HUES6 (cell line): Measurements from ENCODE around the gene BCLAF3.

Experiments used
- H3K27ac ChIP-seq: 2 replicates; pipeline ENCODE4 v1.7.0; 2013; ENCODE audit warnings: low read depth, mild to moderate bottlenecking, low read length, inconsistent platforms
- H3K27me3 ChIP-seq: 2 replicates; pipeline ENCODE4 v1.6.1; 2013; ENCODE audit warnings: low read length; ENCODE audit not compliant: control insufficient read depth, insufficient read depth
- H3K36me3 ChIP-seq: 2 replicates; pipeline ENCODE4 v1.6.1; 2013; ENCODE audit warnings: low read length; ENCODE audit not compliant: control insufficient read depth, insufficient read depth
- H3K4me1 ChIP-seq: 2 replicates; pipeline ENCODE4 v1.6.1; 2013; ENCODE audit warnings: low read length; ENCODE audit not compliant: control insufficient read depth, insufficient read depth
- H3K4me3 ChIP-seq: 2 replicates; pipeline ENCODE4 v1.5.1; 2013; ENCODE audit warnings: low read depth, low read length
- H3K9ac ChIP-seq: one replicate; pipeline ENCODE4 v1.6.1; 2013; ENCODE audit warnings: mild to moderate bottlenecking, low read length
- H3K9me3 ChIP-seq: 2 replicates; pipeline ENCODE4 v1.6.1; 2013; ENCODE audit warnings: low read depth, low read length; ENCODE audit not compliant: control insufficient read depth, insufficient read depth

Gene BCLAF3

DNA sequence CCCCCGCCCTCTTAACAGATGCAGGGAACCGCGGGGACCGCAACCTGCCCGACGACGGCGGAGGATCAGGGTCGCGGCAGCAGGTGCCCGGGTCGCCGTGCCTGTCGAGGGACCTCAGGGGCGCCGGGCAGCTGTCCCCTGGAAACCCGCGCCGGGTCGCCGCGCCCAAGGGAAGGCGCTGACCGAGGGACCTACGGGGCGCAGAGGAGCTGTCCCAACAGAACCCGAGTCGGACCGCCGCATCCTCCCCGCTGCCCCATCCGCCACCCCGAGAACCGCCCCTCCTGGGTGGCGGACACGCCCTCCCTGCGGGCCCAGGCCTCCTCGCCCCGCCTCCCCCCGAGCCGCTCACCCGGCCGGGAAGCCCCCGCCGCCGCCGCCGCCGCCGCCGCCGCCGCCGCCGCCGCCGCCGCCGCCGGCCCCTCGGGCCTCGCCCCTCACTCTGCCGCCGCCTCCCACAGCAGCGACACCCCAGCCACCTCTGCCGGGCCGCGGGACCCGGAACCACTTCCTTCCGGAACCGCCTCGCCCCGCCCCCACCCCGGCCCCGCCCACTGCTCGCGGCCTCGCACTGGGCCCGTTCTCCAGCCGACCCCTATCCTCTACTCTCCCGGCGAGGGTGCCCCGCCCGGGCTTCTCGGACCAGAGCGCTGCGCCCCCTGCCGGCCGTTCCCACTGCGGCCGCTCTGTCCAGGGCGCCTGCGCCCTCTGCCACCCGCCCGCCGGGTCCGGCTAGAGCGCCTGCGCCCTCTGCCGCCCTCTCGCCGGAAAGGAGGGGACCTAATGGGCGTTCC lies at the start of gene BCLAF3:
Gene BCLAF3 (minus strand): TSS at position 506 of the 794 bp plus-strand sequence. CDS start 20,797 bp downstream, outside the sequence.
- no peak within 1 kb of the TSS for H3K27ac ChIP-seq
- no peaks in the 10 kb centered on the region for H3K9me3 ChIP-seq
- peaks cover 4% of the 10 kb centered on the region; the same call in 1 of the 2 replicates for H3K4me1 ChIP-seq
- peak within 1 kb of the TSS; percentile 67 for H3K9ac ChIP-seq
- no peaks in the 10 kb centered on the region for H3K36me3 ChIP-seq
- H3K4me3 ChIP-seq = peak within 1 kb of the TSS; percentile 85
- no peaks in the 10 kb centered on the region for H3K27me3 ChIP-seq

GRCh38 chrX:20038966-20039365 lies 48.1 kb upstream of the BCLAF3 start:
- Histone ChIP-seq H3K4me3 (no peak overlapping the region), H3K9me3 (no peaks in the 10 kb centered on the region), H3K9ac (no peak overlapping the region), H3K27ac (no peak overlapping the region), H3K4me1 (no peaks in the 10 kb centered on the region), H3K27me3 (no peaks in the 10 kb centered on the region), H3K36me3 (no peaks in the 10 kb centered on the region)

- Histone ChIP-seq H3K36me3 (no peaks in the 10 kb centered on the region), H3K27ac (no peak overlapping the region), H3K27me3 (no peaks in the 10 kb centered on the region), H3K4me1 (no peaks in the 10 kb centered on the region), H3K9ac (no peak overlapping the region), H3K9me3 (no peaks in the 10 kb centered on the region), H3K4me3 (no peak overlapping the region)
These were observed 46.3 kb upstream of the BCLAF3 start for GRCh38 chrX:20037186-20037585.

- Histone ChIP-seq H3K36me3 (no peaks in the 10 kb centered on the region), H3K9ac (no peak overlapping the region), H3K4me3 (no peak overlapping the region), H3K27ac (no peak overlapping the region), H3K4me1 (no peaks in the 10 kb centered on the region), H3K27me3 (no peaks in the 10 kb centered on the region; the same call in 1 of the 2 replicates), H3K9me3 (no peaks in the 10 kb centered on the region)
These were observed 41.3 kb upstream of the BCLAF3 start for GRCh38 chrX:20032201-20032600.

DNA sequence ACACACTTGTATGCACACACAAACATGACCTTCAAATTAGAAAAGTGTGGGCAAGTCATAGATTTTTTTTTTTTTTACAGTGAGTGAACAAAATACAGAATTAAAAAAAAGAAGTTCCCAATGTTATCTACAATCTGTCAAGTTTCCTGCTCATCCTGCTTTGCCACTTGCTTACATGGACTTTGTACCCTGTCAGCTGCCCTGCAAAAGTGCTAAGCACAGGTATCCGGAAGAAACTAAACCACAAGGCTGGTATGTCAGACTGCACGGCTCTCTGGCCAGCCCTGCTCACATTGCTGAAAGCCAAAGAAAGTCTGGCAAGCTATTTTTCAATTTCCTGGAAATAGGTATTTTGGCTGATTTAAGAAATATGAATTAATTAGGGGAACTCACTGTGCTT lies 38.9 kb upstream of the BCLAF3 start:
- no peaks in the 10 kb centered on the region for H3K36me3 ChIP-seq
- no peaks in the 10 kb centered on the region for H3K9me3 ChIP-seq
- no peak overlapping the region for H3K27ac ChIP-seq
- peaks cover 11% of the 10 kb centered on the region for H3K4me1 ChIP-seq
- H3K9ac ChIP-seq = no peak overlapping the region
- H3K27me3 ChIP-seq = peaks cover 4% of the 10 kb centered on the region; the same call in 1 of the 2 replicates
- no peak overlapping the region for H3K4me3 ChIP-seq

GRCh38 chrX:20028588-20028987 lies 37.7 kb upstream of the BCLAF3 start:
- peaks cover 11% of the 10 kb centered on the region for H3K4me1 ChIP-seq
- H3K36me3 ChIP-seq = no peaks in the 10 kb centered on the region
- H3K9me3 ChIP-seq = no peaks in the 10 kb centered on the region
- no peak overlapping the region for H3K27ac ChIP-seq
- no peak overlapping the region for H3K9ac ChIP-seq
- H3K27me3 ChIP-seq = peaks cover 4% of the 10 kb centered on the region; the same call in 1 of the 2 replicates
- H3K4me3 ChIP-seq = no peak overlapping the region

DNA sequence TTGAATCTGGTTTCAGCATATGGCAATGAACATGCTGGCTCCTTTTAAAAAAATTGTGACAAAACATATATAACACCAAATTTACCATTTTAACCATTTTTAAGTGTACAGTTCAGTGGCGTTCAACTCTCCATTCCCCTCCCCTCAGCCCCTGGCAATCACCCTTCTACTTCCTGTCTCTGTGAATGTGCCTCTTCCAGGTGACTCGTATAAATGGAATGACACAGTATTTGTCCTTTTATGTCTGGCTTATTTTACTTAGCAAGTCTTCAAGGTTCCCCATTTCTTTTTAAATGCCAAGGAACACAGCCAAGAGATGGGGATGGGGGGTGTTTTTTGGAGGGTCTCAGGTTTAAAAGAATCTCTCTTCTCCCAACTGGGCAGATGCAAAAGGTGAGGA lies 35.4 kb upstream of the BCLAF3 start:
- no peaks in the 10 kb centered on the region for H3K9me3 ChIP-seq
- peaks cover 4% of the 10 kb centered on the region; the same call in 1 of the 2 replicates for H3K27me3 ChIP-seq
- peaks cover 11% of the 10 kb centered on the region for H3K4me1 ChIP-seq
- H3K4me3 ChIP-seq = no peak overlapping the region
- no peaks in the 10 kb centered on the region for H3K36me3 ChIP-seq
- peak overlapping the region; percentile 41; the same call in 1 of the 2 replicates for H3K27ac ChIP-seq
- H3K9ac ChIP-seq = no peak overlapping the region

GRCh38 chrX:20019672-20020365 lies 29.0 kb upstream of the BCLAF3 start:
- no peak overlapping the region for H3K9ac ChIP-seq
- no peaks in the 10 kb centered on the region for H3K36me3 ChIP-seq
- no peaks in the 10 kb centered on the region; the same call in 1 of the 2 replicates for H3K27me3 ChIP-seq
- H3K4me3 ChIP-seq = no peak overlapping the region
- no peaks in the 10 kb centered on the region for H3K4me1 ChIP-seq
- H3K9me3 ChIP-seq = no peaks in the 10 kb centered on the region
- H3K27ac ChIP-seq = no peak overlapping the region

- Histone ChIP-seq H3K9ac (no peak overlapping the region), H3K27ac (no peak overlapping the region), H3K36me3 (no peaks in the 10 kb centered on the region), H3K9me3 (no peaks in the 10 kb centered on the region), H3K4me1 (no peaks in the 10 kb centered on the region), H3K4me3 (no peak overlapping the region), H3K27me3 (no peaks in the 10 kb centered on the region; the same call in 1 of the 2 replicates)
These were observed 25.7 kb upstream of the BCLAF3 start for GRCh38 chrX:20016616-20016945.

- no peak overlapping the region for H3K27ac ChIP-seq
- H3K36me3 ChIP-seq = no peaks in the 10 kb centered on the region
- no peaks in the 10 kb centered on the region; the same call in 1 of the 2 replicates for H3K27me3 ChIP-seq
- H3K9ac ChIP-seq = no peak overlapping the region
- no peaks in the 10 kb centered on the region for H3K9me3 ChIP-seq
- no peaks in the 10 kb centered on the region for H3K4me1 ChIP-seq
- no peak overlapping the region for H3K4me3 ChIP-seq
These were observed 25.2 kb upstream of the BCLAF3 start for GRCh38 chrX:20015945-20016615.

- Histone ChIP-seq H3K9ac (no peak overlapping the region), H3K36me3 (no peaks in the 10 kb centered on the region), H3K27me3 (no peaks in the 10 kb centered on the region; the same call in 1 of the 2 replicates), H3K27ac (no peak overlapping the region), H3K4me1 (no peaks in the 10 kb centered on the region), H3K9me3 (no peaks in the 10 kb centered on the region), H3K4me3 (no peak overlapping the region)
These were observed 24.6 kb upstream of the BCLAF3 start for GRCh38 chrX:20015422-20015821.
